22Rv1 (cell line): ENCODE data around the gene S100PBP.

Source experiments
- CTCF ChIP-seq: fragments of 450-650 bp; IDR thresholded peaks from 2 replicates; pipeline ENCODE4 v1.5.1; 2017; ENCODE audit warnings: mild to moderate bottlenecking
- ZFX ChIP-seq: fragments of 450-650 bp; IDR thresholded peaks from 2 replicates; pipeline ENCODE4 v1.6.1; 2017; ENCODE audit warnings: antibody characterized with exemption, borderline replicate concordance

GRCh38 chr1:32863218-32863880 is 45.9 kb downstream of the S100PBP start:
- no peak for TF ChIP-seq CTCF
- TF ChIP-seq ZFX = no peak
